Activated effector memory CD4-positive, alpha-beta T cell treated with Interleukin-2 at 50 U/mL for 16 hours (primary cell): ENCODE results near the gene OR8K1.

Experiments
- DNase-seq: peaks from one replicate; pipeline ENCODE4 v3.0.0-alpha.2; 2020

The OR8K1 gene

DNA sequence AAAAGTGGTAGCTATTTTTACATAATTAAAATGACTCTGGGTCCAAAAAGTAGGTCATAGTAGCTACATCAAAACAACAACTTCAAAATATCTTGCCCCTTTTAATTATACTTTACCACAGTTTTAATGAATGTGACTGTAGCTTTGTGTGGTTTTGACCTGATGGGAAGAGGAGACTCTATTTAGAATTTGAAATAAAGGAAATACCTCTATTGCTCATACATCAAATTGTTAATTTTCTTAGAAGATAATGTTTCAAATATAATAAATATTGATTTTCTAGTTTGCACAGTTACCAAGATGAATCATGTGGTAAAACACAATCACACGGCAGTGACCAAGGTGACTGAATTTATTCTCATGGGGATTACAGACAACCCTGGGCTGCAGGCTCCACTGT, at the start of gene OR8K1:
Gene OR8K1, plus strand, starts transcription at position 301 of the 400 bp plus-strand sequence. Its CDS starts 0 bp downstream, at position 301.
- DNase-seq, result no peak

DNA sequence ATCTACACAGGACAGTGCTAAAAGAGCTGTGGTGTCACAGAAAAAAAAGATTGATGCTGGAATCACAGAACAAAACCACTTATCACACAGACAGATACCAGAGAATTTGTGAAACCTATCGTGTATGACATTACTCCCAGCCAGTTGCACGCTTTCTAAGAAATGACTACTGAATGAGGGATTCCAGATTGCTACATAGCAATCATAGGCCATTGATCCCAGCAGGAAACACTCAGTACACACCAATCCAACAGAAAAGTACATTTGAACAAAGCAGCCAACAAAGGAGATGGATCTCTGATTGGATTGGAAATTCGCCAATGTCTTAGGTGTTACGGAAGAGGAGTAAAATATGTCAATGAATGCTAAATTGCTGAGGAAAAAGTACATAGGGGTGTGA, 48.9 kb upstream of the OR8K1 start:
- DNase-seq, result no peak

DNA sequence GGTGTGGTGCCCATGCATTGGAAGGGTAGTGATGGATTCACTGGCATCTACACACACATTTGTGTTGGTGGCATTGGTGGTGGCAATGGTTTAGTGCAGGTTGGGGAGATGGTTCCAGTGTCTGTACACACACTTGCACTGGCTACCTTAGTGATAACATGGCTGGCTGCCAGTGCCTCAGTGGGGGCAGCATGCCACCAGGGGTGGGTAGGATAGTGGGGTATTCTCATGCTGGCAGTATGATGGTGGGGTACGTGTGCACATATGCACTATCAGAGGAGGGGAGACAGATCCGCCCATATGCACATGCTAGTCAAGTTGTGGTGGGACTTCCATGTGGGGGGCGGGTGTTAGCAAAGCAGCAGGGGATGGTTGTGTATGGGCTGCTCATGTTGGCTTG, 38.0 kb upstream of the OR8K1 start:
- no peak for DNase-seq

DNA sequence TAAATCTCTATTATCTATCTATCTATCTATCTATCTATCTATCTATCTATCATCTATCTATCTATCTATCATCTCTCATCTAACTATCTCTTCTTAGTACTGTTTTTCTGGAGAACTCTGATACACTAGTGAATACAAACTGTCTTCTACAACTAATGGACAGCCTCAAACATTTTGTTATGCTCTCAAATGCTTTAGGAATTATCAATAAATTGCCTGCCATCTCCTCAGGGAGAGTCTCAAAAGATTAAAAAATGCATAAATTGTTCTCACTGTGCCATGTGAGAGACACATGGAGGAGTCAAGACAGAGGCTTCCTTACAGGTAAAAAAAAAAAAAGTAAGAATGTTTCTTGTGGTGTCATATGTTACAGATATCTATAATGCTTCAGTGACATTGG, 31.0 kb upstream of the OR8K1 start, which contains the start of gene OR8K3:
Gene OR8K3, plus strand, starts transcription at position 301 of the 400 bp plus-strand sequence. CDS start 3,163 bp downstream, outside the sequence.
- DNase-seq, result no peak

DNA sequence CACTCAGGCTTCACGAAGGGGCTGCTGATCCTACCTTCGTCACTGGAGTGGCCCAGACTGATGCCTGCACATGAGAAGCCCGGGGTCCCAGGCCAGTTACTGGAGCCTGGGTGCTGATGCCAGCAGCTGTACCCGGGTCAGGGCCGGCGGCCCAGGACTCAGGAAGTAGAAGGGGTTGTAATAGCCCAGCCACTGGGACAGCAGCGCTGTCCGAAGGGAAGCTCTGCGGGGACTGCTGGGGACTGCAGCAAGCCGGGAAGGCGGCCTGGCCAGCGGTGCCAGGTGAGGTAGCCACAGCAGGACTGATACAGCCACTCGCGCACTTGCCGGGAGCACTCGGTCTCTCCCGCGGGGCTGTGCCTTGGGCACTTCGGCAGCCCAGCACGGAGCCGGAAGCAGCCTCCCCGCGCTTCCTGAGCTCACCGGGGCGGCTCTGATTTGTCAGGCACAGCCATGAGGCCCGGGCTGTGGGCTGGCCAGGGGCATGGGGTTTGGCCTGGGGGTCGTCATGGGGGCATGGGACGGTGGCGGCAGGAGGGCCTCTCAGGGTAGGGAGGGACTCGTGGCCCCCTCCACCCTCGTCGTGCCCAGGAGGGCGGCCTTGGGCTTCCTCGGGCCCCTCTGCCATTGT, 13.9 kb upstream of the OR8K1 start:
- DNase-seq, result no peak

DNA sequence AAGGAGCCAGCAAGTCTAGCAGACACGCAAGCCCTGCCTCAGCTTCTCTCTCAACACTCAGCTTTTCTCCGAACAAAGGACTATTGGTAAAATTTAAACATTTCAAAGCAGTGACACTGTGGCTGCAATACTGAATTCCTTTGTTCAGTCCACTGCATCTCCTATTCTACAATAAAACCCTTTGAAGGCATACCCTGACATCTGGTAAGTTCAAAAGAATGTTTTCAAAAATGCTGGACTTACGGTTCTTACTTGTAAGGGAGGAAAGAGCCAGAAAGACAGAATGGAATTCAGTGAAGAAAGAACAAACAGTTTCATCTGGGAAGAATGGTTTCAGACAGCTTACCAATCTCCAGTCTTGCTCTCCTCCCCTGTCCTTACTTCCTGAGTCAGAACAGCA, 12.7 kb upstream of the OR8K1 start:
- DNase-seq, result no peak

DNA sequence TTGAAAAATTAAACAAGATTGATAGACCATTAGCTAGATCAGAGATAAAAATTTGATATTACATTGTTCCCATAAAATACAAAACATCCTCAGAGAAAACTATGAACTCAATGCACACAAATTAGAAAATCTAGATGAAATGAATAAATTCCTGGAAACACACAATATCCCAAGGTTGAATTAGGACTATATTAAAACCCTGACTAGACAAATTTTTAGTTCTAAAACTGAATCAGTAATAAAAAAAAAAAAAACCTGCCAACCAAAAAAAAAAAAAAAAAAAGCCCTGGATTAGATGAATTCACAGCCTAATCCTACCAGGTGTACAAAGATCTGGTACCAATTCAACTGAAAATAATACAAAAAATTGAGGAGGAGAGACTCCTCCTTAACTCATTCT, 5.5 kb upstream of the OR8K1 start:
- DNase-seq, result no peak

DNA sequence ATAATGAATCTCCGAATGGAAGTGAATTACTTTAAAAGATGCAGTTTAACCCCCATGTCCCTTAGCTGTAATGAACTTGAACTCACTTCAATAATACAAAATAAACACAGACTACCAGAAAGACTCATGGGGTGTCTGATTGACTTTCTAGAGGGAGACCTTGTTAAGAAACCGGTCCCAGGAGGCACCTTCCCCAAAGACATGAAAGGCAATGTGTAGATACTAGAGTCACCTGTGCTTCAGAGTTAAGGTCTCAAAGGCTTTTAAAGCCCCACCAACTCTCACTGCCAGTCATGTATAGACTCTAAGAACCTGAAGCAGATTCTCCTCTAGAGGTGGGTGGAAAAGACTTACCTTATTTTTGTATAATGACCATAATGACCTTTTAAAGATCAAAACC, 8.2 kb downstream of the OR8K1 start, which contains the start of gene OR8J1:
Gene OR8J1, plus strand, starts transcription at position 301 of the 400 bp plus-strand sequence. CDS start 5,956 bp downstream, outside the sequence.
- DNase-seq, result no peak

DNA sequence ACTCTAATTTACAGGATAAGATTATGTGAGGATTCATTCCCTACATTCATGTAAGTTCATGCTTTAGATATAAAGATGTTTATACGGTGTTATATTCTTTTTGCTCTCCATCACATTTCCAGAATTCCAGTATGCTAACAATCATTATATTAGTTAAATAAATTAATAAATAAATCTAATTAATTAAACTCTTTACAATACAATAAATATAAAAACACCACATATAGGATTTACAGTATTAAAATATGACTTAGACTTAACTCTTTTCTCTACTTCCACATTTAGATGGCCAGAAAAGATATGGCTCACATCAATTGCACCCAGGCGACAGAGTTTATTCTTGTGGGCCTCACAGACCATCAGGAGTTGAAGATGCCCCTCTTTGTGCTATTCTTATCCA, 29.5 kb downstream of the OR8K1 start, which contains the start of gene OR8U1:
Gene OR8U1, plus strand, starts transcription at position 301 of the 400 bp plus-strand sequence. Its CDS starts 0 bp downstream, at position 301.
- DNase-seq, result no peak

DNA sequence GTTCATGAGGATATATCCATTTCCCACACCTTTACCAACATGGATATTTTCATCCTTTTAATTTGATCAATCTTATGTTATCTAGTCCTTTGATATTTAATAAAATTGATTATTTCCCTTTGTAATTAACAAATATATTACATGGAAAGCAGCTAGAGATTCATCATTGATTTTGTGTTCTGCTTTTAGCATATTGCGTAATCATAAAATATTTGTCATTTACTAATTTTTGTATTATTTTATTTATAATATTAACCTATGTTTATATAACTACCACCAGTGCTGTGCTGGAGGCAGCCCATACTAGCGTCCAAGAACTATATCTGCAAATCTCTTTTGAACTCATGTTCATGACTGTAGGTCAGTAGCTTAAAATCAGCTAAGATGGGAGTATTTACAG, 34.3 kb downstream of the OR8K1 start:
- DNase-seq, result no peak

DNA sequence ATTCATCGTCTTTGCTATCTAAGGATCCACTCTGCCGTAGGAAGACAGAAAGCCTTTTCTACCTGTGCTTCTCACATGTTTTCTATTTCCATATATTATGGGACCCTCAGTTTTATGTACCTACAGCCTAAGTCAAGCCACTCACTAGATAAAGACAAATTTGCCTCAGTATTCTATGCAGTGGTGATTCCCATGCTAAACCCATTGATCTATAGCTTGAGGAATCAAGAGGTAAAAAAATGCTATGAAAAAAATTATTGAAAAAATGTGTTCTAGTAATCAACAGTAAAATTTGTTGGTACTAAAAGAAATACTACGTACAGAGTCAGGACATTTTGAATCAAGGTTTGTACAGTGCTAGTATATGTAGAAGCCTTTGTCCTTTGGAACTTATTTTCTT, 48.5 kb downstream of the OR8K1 start:
- DNase-seq, result no peak

DNA sequence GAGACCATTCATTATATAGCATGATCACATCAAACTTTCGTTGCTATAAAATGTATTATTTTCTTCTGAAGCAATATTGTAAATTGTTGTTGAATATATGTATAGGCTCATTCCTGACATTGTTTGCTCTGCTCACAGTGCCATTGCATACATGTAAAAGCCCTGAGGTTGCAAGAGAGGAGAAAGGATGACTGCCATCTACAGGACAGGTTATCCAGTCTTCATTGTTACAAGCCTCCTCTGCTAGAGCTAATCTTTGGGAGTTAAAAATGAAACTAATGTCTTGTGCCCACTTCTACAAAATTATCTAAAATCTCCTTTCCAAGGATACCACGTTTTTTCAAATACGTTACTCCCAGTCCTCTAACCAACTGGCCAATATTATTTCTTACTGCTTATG, 50.2 kb downstream of the OR8K1 start:
- no peak for DNase-seq
